Stimulated activated CD8-positive, alpha-beta memory T cell treated with anti-CD3 and anti-CD28 coated beads, Interleukin-2, amount 100 ng/mL, for 1 hour (primary cell): ENCODE data around the gene HNRNPL.
"Not testable (repeated sequence)": the region's sequence is repeated elsewhere in the genome, so short reads cannot be mapped to it uniquely, and the experiment has no call there.

Experiments used
- DNase-seq, 2 donors: peaks; one replicate each; pipeline ENCODE4 v3.0.0-alpha.2; 2020; ENCODE audit warnings: low read depth in 2 of 2

HNRNPL gene

GRCh38 chr19:38803543-38803942, 46.2 kb downstream of the HNRNPL start:
- DNase-seq = no peak

GRCh38 chr19:38801359-38802095, 48.3 kb downstream of the HNRNPL start:
- no peak for DNase-seq

GRCh38 chr19:38800577-38801347, 49.0 kb downstream of the HNRNPL start:
- DNase-seq = no peak

- DNase-seq = no peak
Observed at GRCh38 chr19:38799104-38799503, 50.7 kb downstream of the HNRNPL start.

- DNase-seq = not testable (repeated sequence)
Observed at GRCh38 chr19:38797781-38798180, 52.0 kb downstream of the HNRNPL start.

- DNase-seq = no peak
Observed at GRCh38 chr19:38796154-38796553, 53.6 kb downstream of the HNRNPL start.

- DNase-seq = no peak
Observed at GRCh38 chr19:38795549-38795948, 54.2 kb downstream of the HNRNPL start.

- no peak for DNase-seq
Observed at GRCh38 chr19:38793671-38794070, 56.1 kb downstream of the HNRNPL start.

GRCh38 chr19:38793177-38793576, 56.6 kb downstream of the HNRNPL start:
- no peak for DNase-seq

GRCh38 chr19:38792250-38793111, 57.3 kb downstream of the HNRNPL start:
- DNase-seq = no peak

GRCh38 chr19:38791451-38792064, 58.2 kb downstream of the HNRNPL start:
- DNase-seq = not testable (repeated sequence)

- DNase-seq = not testable (repeated sequence)
Observed at GRCh38 chr19:38790507-38791403, 59.0 kb downstream of the HNRNPL start.

GRCh38 chr19:38788478-38789243, 61.1 kb downstream of the HNRNPL start, which contains the start of gene LGALS7B:
TSS of gene LGALS7B (plus strand) at chr19:38789200. CDS start at chr19:38789227, 27 bp downstream.
- no peak for DNase-seq

- DNase-seq = no peak
Observed at GRCh38 chr19:38786572-38787265, 63.1 kb downstream of the HNRNPL start.
